ENCODE measurements around the gene TKT. TPM values are rescaled to one million over a fixed set of nuclear protein-coding genes. Genes with fewer than 3 reads are reported as not detected.

Gene TKT
- total RNA-seq, 6 donors from 2014 or later: 402 to 605 (median 482) TPM

- no peak for TF ChIP-seq POLR2A (IDR thresholded peaks at IDR 0.05)
- TF ChIP-seq, protein P1, sequence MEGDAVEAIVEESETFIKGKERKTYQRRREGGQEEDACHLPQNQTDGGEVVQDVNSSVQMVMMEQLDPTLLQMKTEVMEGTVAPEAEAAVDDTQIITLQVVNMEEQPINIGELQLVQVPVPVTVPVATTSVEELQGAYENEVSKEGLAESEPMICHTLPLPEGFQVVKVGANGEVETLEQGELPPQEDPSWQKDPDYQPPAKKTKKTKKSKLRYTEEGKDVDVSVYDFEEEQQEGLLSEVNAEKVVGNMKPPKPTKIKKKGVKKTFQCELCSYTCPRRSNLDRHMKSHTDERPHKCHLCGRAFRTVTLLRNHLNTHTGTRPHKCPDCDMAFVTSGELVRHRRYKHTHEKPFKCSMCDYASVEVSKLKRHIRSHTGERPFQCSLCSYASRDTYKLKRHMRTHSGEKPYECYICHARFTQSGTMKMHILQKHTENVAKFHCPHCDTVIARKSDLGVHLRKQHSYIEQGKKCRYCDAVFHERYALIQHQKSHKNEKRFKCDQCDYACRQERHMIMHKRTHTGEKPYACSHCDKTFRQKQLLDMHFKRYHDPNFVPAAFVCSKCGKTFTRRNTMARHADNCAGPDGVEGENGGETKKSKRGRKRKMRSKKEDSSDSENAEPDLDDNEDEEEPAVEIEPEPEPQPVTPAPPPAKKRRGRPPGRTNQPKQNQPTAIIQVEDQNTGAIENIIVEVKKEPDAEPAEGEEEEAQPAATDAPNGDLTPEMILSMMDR (IDR thresholded peaks at IDR 0.05): no peak
- no peak for TF ChIP-seq POLR2AphosphoS5 (IDR thresholded peaks at IDR 0.05)
- no peak for TF ChIP-seq EP300 (IDR thresholded peaks at IDR 0.05)
- 83 to 89% methylated on average over 5 of the region's 5 CpGs for WGBS, 2 donors
- Histone ChIP-seq H3K9me3 (no peaks in the 10 kb centered on the region), H3K36me3 (peaks cover 48 to 70% (median 66%) of the 10 kb centered on the region in 4 donors), H3K4me1 (no peaks in the 10 kb centered on the region), H3K27me3 (no peaks in the 10 kb centered on the region), H3K27ac (no peak overlapping the region), H3K4me3 (no peak overlapping the region)
- DNase-seq: no peak
- no peak for ATAC-seq (ENCODE audit: low FRiP score in 2 of 2)
Measured at GRCh38 chr3:53224536-53224935, 31.3 kb downstream of the TKT start.

- no peaks in the 10 kb centered on the region for H3K4me1 ChIP-seq
- WGBS, 2 donors: 92 to 100% methylated on average over 3 to 5 of the region's 5 CpGs
- ATAC-seq (ENCODE audit: low FRiP score in 2 of 2) (no peak), DNase-seq (peak in 1 of 2 donors; percentile 65)
- no peaks in the 10 kb centered on the region for H3K27me3 ChIP-seq
- TF ChIP-seq EP300 (IDR thresholded peaks at IDR 0.05): no peak
- no peak for TF ChIP-seq POLR2AphosphoS5 (IDR thresholded peaks at IDR 0.05)
- TF ChIP-seq, protein P1 (IDR thresholded peaks at IDR 0.05): no peak
- TF ChIP-seq POLR2A (IDR thresholded peaks at IDR 0.05): no peak
- H3K27ac ChIP-seq: no peak overlapping the region
- H3K9me3 ChIP-seq: no peaks in the 10 kb centered on the region
- H3K36me3 ChIP-seq: peaks cover 43 to 65% (median 61%) of the 10 kb centered on the region in 4 donors
- H3K4me3 ChIP-seq: no peak overlapping the region
Measured at GRCh38 chr3:53224026-53224425, 31.8 kb downstream of the TKT start.

GRCh38 chr3:53223541-53223966 lies 32.3 kb downstream of the TKT start:
- ATAC-seq (ENCODE audit: low FRiP score in 2 of 2): no peak
- Histone ChIP-seq H3K36me3 (peaks cover 38 to 61% (median 56%) of the 10 kb centered on the region in 4 donors), H3K27me3 (no peaks in the 10 kb centered on the region), H3K27ac (no peak overlapping the region), H3K4me1 (no peaks in the 10 kb centered on the region), H3K4me3 (no peak overlapping the region), H3K9me3 (no peaks in the 10 kb centered on the region)
- TF ChIP-seq POLR2AphosphoS5 (IDR thresholded peaks at IDR 0.05) (no peak), POLR2A (IDR thresholded peaks at IDR 0.05) (no peak), EP300 (IDR thresholded peaks at IDR 0.05) (no peak)
- TF ChIP-seq, protein P1 (IDR thresholded peaks at IDR 0.05): no peak
- DNase-seq: peak in 1 of 2 donors; percentile 50
- 91 to 100% methylated on average over 2 to 8 of the region's 9 CpGs for WGBS, 2 donors

DNA sequence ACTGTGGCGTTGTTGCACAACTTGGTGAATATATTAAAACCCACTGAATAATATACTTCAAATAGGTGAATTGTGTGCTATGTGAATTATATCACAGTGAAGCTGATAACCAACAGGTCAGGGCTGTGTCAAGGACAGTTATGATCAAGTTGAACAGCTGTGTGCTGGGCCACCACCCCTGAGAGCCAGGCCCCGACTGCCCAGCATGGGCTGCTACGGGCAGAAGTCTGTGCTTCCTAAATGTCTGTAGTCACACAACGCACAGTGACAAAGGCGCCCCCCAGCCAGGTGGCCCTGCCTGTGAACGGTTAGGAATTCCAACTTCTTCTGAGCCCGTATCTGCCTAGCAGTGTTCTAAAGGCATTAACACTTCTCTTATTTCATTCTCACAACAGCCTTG lies 32.8 kb downstream of the TKT start:
- no peaks in the 10 kb centered on the region for H3K27me3 ChIP-seq
- TF ChIP-seq EP300 (IDR thresholded peaks at IDR 0.05) (no peak), POLR2AphosphoS5 (IDR thresholded peaks at IDR 0.05) (no peak), POLR2A (IDR thresholded peaks at IDR 0.05) (no peak)
- TF ChIP-seq, protein P1 (IDR thresholded peaks at IDR 0.05): no peak
- peaks cover 33 to 55% (median 51%) of the 10 kb centered on the region in 4 donors for H3K36me3 ChIP-seq
- ATAC-seq (ENCODE audit: low FRiP score in 2 of 2): no peak
- WGBS, 2 donors: 78 to 80% methylated on average over 6 to 7 of the region's 7 CpGs
- no peaks in the 10 kb centered on the region for H3K4me1 ChIP-seq
- H3K4me3 ChIP-seq: no peak overlapping the region
- DNase-seq: peak in 1 of 2 donors; percentile 57
- no peaks in the 10 kb centered on the region for H3K9me3 ChIP-seq
- H3K27ac ChIP-seq: no peak overlapping the region

Data from upper lobe of left lung (tissue), 6 donors.